ENCODE results near the gene CYB5D1. TPM values are rescaled to one million over a fixed set of nuclear protein-coding genes. Genes with fewer than 3 reads are reported as not detected.

CYB5D1 gene
- total and polyA plus RNA-seq, 5 donors = 12.1 to 16.2 (median 14.7) TPM

GRCh38 chr17:7853691-7854038, 4.1 kb upstream of the CYB5D1 start:
- no peak overlapping the region for H3K4me3 ChIP-seq (ENCODE audit: low read length)
- H3K27me3 ChIP-seq (ENCODE audit: control insufficient read depth, insufficient read depth) = no peaks in the 10 kb centered on the region
- no peak for ATAC-seq
- H3K9me3 ChIP-seq (ENCODE audit: control insufficient read depth, low read length) = no peaks in the 10 kb centered on the region
- peaks cover 6% of the 10 kb centered on the region for H3K4me1 ChIP-seq (ENCODE audit: control insufficient read depth, insufficient read depth, low read length)
- no peak overlapping the region for H3K27ac ChIP-seq (ENCODE audit: low read length)
- peak in 2 of 3 donors; percentile 64 to 73 for DNase-seq
- WGBS = 80% methylated on average over 21 of the region's 21 CpGs
- intact Hi-C loops (cut with DNase I) = loop anchor here in 2 of 4 donors (2.0 to 10.0 kb wide), 2 partner anchors 31 to 109 kb away; no protein-coding TSS in a partner anchor

GRCh38 chr17:7854078-7854777, 3.6 kb upstream of the CYB5D1 start:
- Histone ChIP-seq H3K4me1 (ENCODE audit: control insufficient read depth, insufficient read depth, low read length) (peaks cover 6% of the 10 kb centered on the region), H3K9me3 (ENCODE audit: control insufficient read depth, low read length) (no peaks in the 10 kb centered on the region), H3K27ac (ENCODE audit: low read length) (peak overlapping the region; percentile 18), H3K4me3 (ENCODE audit: low read length) (no peak overlapping the region), H3K27me3 (ENCODE audit: control insufficient read depth, insufficient read depth) (no peaks in the 10 kb centered on the region)
- intact Hi-C loops (cut with DNase I) = loop anchor here in 1 of 4 donors (10.0 kb wide), 1 partner anchor 109 kb away; no protein-coding TSS in a partner anchor
- DNase-seq (peak; percentile 29 to 78 (median 63)), ATAC-seq (no peak)
- WGBS = 69% methylated on average over 31 of the region's 31 CpGs

GRCh38 chr17:7854851-7855659, 2.7 kb upstream of the CYB5D1 start, which contains the start of gene TMEM88:
TSS of gene TMEM88 (plus strand) at chr17:7855066. CDS start at chr17:7855075, 9 bp downstream.
- Histone ChIP-seq H3K27me3 (ENCODE audit: control insufficient read depth, insufficient read depth) (no peaks in the 10 kb centered on the region), H3K4me1 (ENCODE audit: control insufficient read depth, insufficient read depth, low read length) (peaks cover 6% of the 10 kb centered on the region), H3K9me3 (ENCODE audit: control insufficient read depth, low read length) (no peaks in the 10 kb centered on the region), H3K27ac (ENCODE audit: low read length) (peak within 1 kb of the TSS; percentile 80), H3K4me3 (ENCODE audit: low read length) (peak within 1 kb of the TSS; percentile 43)
- peak in 1 of 2 donors; percentile 0 for ATAC-seq
- DNase-seq = peak; percentile 44 to 83 (median 77)
- intact Hi-C loops (cut with DNase I) = loop anchor here in 1 of 4 donors (10.0 kb wide), 1 partner anchor 110 kb away; no protein-coding TSS in a partner anchor
- 36% methylated on average over 57 of the region's 57 CpGs for WGBS

GRCh38 chr17:7855660-7856010, 2.2 kb upstream of the CYB5D1 start:
- peak overlapping the region; percentile 43 for H3K4me3 ChIP-seq (ENCODE audit: low read length)
- H3K4me1 ChIP-seq (ENCODE audit: control insufficient read depth, insufficient read depth, low read length) = peaks cover 6% of the 10 kb centered on the region
- ATAC-seq (no peak), DNase-seq (peak; percentile 52 to 77 (median 77))
- WGBS = 16% methylated on average over 15 of the region's 15 CpGs
- no peaks in the 10 kb centered on the region for H3K27me3 ChIP-seq (ENCODE audit: control insufficient read depth, insufficient read depth)
- intact Hi-C loops (cut with DNase I) = loop anchor here in 1 of 4 donors (2.0 to 10.0 kb wide), 2 partner anchors 21 to 111 kb away; partner anchors contain the start of gene KDM6B
- peak overlapping the region; percentile 80 for H3K27ac ChIP-seq (ENCODE audit: low read length)
- no peaks in the 10 kb centered on the region for H3K9me3 ChIP-seq (ENCODE audit: control insufficient read depth, low read length)

GRCh38 chr17:7856011-7856810, 1.6 kb upstream of the CYB5D1 start:
- Histone ChIP-seq H3K9me3 (ENCODE audit: control insufficient read depth, low read length) (no peaks in the 10 kb centered on the region), H3K4me3 (ENCODE audit: low read length) (peak overlapping the region; percentile 43), H3K27me3 (ENCODE audit: control insufficient read depth, insufficient read depth) (no peaks in the 10 kb centered on the region), H3K27ac (ENCODE audit: low read length) (peak overlapping the region; percentile 80), H3K4me1 (ENCODE audit: control insufficient read depth, insufficient read depth, low read length) (peaks cover 6% of the 10 kb centered on the region)
- 9% methylated on average over 29 of the region's 29 CpGs for WGBS
- intact Hi-C loops (cut with DNase I) = loop anchor here in 1 of 4 donors (2.0 to 10.0 kb wide), 2 partner anchors 21 to 111 kb away; partner anchors contain the start of gene KDM6B
- ATAC-seq (peak; percentile 10 to 34), DNase-seq (peak; percentile 83 to 91 (median 91))

- under 1% methylated on average over 64 of the region's 64 CpGs for WGBS
- Histone ChIP-seq H3K4me1 (ENCODE audit: control insufficient read depth, insufficient read depth, low read length) (peaks cover 6% of the 10 kb centered on the region), H3K9me3 (ENCODE audit: control insufficient read depth, low read length) (no peaks in the 10 kb centered on the region), H3K27me3 (ENCODE audit: control insufficient read depth, insufficient read depth) (no peaks in the 10 kb centered on the region), H3K27ac (ENCODE audit: low read length) (peak within 1 kb of the TSS; percentile 89), H3K4me3 (ENCODE audit: low read length) (peak within 1 kb of the TSS; percentile 43)
- DNase-seq (peak; percentile 97 to 98 (median 98)), ATAC-seq (peak; percentile 88 to 91)
- intact Hi-C loops (cut with DNase I) = loop anchor here in 1 of 4 donors (2.0 to 10.0 kb wide), 2 partner anchors 22 to 112 kb away; partner anchors contain the start of gene KDM6B
These were observed 741 bp upstream of the CYB5D1 start, which contains the start of gene NAA38 for GRCh38 chr17:7856811-7857712. TSS of gene NAA38 (minus strand) at chr17:7857559. CDS start at chr17:7857463, 96 bp downstream.

- Histone ChIP-seq H3K4me1 (ENCODE audit: control insufficient read depth, insufficient read depth, low read length) (peaks cover 6% of the 10 kb centered on the region), H3K27me3 (ENCODE audit: control insufficient read depth, insufficient read depth) (no peaks in the 10 kb centered on the region), H3K9me3 (ENCODE audit: control insufficient read depth, low read length) (no peaks in the 10 kb centered on the region), H3K4me3 (ENCODE audit: low read length) (peak overlapping the region; percentile 43), H3K27ac (ENCODE audit: low read length) (peak overlapping the region; percentile 89)
- intact Hi-C loops (cut with DNase I) = loop anchor here in 1 of 4 donors (10.0 kb wide), 1 partner anchor 114 kb away; no protein-coding TSS in a partner anchor
- ATAC-seq = peak in 1 of 2 donors; percentile 2
- 29% methylated on average over 20 of the region's 20 CpGs for WGBS
- peak; percentile 55 to 80 (median 78) for DNase-seq
These were observed 663 bp downstream of the CYB5D1 start for GRCh38 chr17:7858522-7858810.

- Histone ChIP-seq H3K27ac (ENCODE audit: low read length) (no peak overlapping the region), H3K4me1 (ENCODE audit: control insufficient read depth, insufficient read depth, low read length) (peaks cover 6% of the 10 kb centered on the region), H3K27me3 (ENCODE audit: control insufficient read depth, insufficient read depth) (no peaks in the 10 kb centered on the region), H3K9me3 (ENCODE audit: control insufficient read depth, low read length) (no peaks in the 10 kb centered on the region), H3K4me3 (ENCODE audit: low read length) (peak overlapping the region; percentile 43)
- 83% methylated on average over 8 of the region's 8 CpGs for WGBS
- ATAC-seq (no peak), DNase-seq (no peak)
- intact Hi-C loops (cut with DNase I) = loop anchor here in 1 of 4 donors (10.0 kb wide), 1 partner anchor 114 kb away; no protein-coding TSS in a partner anchor
These were observed 1.2 kb downstream of the CYB5D1 start for GRCh38 chr17:7859028-7859427.

- DNase-seq (peak in 2 of 3 donors; percentile 28 to 74), ATAC-seq (no peak)
- Histone ChIP-seq H3K4me3 (ENCODE audit: low read length) (no peak overlapping the region), H3K27me3 (ENCODE audit: control insufficient read depth, insufficient read depth) (no peaks in the 10 kb centered on the region), H3K27ac (ENCODE audit: low read length) (no peak overlapping the region), H3K9me3 (ENCODE audit: control insufficient read depth, low read length) (no peaks in the 10 kb centered on the region), H3K4me1 (ENCODE audit: control insufficient read depth, insufficient read depth, low read length) (no peaks in the 10 kb centered on the region)
- WGBS = 35% methylated on average over 3 of the region's 3 CpGs
- intact Hi-C loops (cut with DNase I) = loop anchor here (1.0 to 10.0 kb wide), 5 partner anchors 124 to 182 kb away; no protein-coding TSS in a partner anchor
These were observed 5.1 kb downstream of the CYB5D1 start for GRCh38 chr17:7862692-7863437.
